GM21515 (cell line): ENCODE data around the gene RUSC1.
A peak's percentile ranks its signal among the peaks of the same experiment; 100 is the strongest.
"Not testable (repeated sequence)": the region's sequence is repeated elsewhere in the genome, so short reads cannot be mapped to it uniquely, and the experiment has no call there.

Experiments
- ATAC-seq: cut with Tn5 transposase; IDR thresholded peaks from one replicate; pipeline ENCODE4 v1.9.1; 2021; ENCODE audit not compliant: unreplicated experiment

Gene RUSC1, protein sequence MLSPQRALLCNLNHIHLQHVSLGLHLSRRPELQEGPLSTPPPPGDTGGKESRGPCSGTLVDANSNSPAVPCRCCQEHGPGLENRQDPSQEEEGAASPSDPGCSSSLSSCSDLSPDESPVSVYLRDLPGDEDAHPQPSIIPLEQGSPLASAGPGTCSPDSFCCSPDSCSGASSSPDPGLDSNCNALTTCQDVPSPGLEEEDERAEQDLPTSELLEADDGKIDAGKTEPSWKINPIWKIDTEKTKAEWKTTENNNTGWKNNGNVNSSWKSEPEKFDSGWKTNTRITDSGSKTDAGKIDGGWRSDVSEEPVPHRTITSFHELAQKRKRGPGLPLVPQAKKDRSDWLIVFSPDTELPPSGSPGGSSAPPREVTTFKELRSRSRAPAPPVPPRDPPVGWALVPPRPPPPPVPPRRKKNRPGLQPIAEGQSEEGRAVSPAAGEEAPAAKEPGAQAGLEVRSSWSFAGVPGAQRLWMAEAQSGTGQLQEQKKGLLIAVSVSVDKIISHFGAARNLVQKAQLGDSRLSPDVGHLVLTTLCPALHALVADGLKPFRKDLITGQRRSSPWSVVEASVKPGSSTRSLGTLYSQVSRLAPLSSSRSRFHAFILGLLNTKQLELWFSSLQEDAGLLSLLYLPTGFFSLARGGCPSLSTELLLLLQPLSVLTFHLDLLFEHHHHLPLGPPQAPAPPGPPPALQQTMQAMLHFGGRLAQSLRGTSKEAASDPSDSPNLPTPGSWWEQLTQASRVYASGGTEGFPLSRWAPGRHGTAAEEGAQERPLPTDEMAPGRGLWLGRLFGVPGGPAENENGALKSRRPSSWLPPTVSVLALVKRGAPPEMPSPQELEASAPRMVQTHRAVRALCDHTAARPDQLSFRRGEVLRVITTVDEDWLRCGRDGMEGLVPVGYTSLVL

DNA sequence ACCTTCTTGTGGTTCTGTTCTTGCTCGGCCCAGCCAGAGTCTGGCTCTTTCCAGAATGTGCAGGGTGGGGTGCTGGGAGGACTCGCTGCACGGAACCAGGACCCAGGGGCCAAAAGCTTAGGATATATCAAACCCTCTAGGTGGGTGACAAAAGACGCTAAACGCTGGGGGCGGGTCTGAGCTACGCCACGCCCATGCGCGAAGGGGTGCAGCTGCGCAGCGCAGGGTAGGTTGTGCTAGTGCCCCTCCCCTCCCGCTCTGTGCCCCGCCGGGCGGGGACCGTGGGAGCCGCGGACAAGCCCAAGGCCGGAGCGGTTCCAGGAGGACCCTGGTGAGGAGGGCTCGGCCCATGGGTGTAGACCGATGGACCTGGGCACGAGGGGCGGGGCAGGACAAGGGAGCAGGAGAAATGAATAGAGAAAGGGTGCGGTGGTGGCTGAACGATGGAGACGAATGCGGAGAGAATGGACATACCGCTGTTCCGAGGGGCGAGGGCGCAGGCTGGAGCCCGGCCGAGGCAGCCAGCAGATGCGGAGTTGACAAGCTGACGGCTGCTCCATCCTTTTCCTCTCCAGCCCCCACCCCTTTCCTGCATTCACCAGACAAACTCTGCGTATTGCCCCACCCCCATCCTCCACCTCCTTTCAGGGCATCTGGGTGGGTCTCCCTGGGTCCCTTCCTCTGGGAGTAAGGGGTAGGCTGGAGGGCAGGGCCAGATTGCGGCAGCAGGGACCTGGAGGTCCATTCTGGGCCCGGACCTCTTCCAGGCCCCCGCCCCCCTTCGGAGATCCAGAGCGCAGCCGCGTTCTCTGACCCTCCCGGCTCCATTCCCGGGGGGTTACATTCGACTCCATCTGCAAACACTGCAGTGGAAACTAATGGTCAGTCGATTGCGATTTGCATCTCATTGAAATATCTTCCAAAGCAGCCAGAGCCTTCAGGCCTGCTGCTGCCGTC, at the start of gene RUSC1:
TSS of gene RUSC1 (plus strand) at position 234 of the 957 bp plus-strand sequence. CDS start 880 bp downstream, outside the sequence.
- no peak for ATAC-seq

DNA sequence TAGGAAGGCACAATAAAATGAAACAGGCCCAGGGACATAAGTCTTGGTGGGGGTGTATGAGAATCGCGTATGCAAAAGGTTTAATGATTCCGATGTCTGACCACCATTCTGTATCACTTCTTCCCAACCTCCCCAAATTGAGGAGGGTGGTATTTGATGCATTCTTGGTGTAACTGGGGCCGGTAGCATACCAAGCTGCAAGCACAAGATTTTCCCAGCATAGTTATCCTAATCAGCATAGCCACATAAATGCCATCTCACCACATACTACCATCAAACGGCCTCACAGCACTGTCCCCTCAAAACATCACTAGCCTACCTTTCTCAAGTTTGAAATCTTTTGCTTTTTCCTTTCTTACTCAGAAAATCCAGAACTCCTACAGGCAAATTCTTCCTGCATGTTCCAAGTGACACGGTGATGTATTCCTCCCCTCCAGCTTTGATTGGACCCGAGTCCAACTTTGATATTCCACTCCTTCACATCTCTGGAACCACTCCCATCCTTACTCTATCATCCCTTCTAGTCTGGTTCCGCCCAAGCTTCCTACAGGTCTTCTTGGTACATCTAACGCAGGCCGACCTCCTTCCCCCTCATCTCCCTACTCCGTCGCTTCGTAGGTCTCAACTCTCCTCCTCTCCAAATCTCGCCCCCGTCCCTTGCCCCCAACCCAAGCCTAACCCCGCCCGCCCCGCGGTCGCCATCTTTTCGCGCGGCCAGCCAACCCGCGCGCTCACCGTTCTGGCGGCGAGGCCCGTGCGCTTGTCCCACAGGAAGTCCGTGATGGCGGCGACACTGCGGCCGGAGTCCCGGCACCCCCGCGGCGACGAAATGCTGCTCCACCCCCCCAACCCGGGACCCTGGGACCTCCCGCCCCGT, 48.0 kb upstream of the RUSC1 start:
- ATAC-seq = peak; percentile 37

DNA sequence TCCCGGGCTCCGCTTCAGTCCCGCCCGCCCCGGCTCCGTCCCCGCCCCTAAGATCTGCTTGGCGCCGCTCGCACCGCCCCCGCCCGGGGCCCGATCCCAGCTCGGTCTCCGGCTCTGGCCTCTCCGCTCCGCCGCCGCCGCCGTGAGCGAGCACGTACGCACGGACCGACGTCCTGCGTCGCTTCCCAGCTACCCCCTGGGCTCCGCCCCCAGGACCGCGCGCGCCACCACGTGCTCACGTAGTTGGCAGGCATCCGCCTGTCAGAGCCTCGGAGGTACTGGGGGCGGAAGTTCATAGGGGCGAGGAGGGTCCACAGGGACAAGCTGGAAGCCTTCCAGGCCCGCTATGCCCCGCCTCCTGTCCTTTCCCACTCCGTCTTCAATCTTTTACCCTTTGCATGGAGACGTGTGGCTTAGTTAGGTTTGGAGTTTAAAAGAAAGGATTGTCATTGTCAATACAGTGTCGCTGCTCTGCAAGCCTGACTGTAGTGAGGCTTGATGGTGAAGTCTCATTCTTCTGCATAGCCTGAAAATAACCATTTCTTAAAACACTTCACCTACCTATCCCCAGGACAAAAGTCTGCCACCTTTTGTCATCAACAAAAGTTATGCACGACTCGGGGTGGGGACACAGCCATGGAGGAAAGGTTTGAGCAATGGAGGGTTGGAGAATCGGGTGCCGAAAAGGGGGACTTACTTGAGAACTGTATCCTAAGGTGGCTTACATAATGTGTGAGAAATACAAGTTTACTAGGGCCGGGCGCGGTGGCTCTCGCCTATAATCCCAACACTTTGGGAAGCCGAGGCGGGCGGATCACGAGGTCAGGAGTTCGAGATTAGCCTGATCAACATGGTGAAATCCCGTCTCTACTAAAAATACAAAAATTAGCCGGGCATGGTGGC, 47.1 kb upstream of the RUSC1 start, which contains the start of gene CLK2:
TSS of gene CLK2 (minus strand) at position 162 of the 903 bp plus-strand sequence. CDS start 2,527 bp downstream, outside the sequence.
- ATAC-seq = peak; percentile 68

DNA sequence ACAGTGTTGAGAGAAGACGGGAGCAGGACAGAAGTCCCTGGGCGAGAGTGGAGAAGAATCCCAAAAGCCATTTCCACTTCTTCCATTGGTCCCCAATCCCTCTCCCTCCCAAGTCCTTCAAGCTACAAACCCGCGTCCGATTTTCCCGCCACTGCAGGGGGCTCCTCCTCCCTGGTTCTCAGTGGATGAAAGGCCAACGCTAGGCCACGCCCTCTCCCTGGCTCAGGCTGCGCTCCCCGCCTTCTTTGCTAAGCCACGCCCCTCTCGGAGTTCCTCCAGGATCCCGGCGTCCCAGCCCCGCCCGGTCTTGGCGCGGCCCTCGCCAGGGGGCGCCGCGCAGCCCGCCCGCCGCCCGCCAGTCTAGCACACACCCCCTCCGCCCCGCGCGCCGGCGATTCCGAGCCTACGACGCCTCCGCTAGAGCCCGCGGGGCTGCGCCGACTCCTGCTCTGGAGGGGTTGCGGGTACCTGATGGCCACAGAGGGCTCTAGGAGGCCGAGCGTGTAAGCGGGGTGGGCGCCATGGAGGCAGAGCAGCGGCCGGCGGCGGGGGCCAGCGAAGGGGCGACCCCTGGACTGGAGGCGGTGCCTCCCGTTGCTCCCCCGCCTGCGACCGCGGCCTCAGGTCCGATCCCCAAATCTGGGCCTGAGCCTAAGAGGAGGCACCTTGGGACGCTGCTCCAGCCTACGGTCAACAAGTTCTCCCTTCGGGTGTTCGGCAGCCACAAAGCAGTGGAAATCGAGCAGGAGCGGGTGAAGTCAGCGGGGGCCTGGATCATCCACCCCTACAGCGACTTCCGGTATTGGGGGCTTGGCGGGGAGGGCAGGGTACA, 43.4 kb upstream of the RUSC1 start, which contains the start of gene HCN3:
TSS of gene HCN3 (plus strand) at position 394 of the 832 bp plus-strand sequence. CDS start at position 522, 128 bp downstream.
- peak; percentile 51 for ATAC-seq

DNA sequence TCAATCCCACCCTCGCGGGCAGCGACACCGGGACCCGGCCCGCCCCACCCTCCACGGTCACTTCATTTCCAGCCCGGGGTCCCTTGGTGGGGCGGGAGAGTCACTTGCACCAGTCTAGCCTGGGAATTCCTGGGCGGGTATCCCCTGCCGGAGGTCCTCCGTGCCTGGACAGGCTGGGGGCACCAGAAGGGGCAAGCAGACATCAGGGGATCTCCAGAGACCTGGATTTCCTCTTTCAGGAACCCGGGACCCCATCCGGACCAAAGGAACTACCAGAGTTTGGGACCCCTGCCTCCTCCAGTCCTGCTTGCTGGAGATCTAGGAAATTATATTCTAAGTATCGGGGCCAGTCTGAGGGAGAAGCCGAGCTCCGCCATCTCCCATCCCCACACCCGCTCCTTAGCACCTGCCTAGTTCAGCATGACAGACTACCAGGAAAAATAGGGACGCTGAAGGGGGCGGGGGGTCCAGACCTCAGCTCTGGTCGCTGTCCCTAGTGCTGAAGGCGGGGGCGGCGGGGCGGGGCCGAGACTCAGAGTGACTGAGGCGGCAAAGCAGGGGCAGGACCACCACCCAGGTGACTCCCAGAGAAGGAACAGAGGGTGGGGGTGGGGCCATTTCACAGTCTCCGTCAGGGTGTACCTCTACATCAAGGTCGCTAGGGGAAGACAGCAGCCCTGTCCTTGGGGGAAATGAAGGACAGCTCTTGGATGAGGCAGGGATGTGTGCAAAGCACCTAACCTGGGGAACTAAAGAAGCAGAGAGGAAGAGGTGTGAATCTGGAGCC, 42.6 kb upstream of the RUSC1 start:
- ATAC-seq = no peak

DNA sequence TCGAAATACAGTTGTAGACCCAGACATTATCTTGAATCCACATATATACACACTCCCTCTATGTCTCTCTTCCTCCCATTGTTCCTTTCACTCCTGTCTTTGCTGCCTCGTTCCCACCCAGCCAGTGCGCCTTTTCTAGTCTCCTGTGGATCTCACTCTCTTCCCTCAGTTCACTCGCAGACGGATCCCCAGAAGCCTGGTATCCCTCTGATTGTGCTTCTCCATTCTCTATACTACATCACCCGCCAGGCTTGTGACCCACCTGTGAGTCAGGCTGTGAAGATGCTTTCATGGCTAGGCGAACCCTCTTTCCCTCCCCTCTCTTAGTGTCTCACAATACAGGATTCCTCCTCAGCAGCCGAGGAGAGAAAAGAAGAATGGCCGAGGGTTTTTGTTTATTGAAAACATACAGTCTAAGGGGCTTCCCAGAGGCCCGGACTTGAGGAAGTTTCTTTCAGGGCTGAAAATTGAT, 42.0 kb upstream of the RUSC1 start:
- ATAC-seq = no peak

DNA sequence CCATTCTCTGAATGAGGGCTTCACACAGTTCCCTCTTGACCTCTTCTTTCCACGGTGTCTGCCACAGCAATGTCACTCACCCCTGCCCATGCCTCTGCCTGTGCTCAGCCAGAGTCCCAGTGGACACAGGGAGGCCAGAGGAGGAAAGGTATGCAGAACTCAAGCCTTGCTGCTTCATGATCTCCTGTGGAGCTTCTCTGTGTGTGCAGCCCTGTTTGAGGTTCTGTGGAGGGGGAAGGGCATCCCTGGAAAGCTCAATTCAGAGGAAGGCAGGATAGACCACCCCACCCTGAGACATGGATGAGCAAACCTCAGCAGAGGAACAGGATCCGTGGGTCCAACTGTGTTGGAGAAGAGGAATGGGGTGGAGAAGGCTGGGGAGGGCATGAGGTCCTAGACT, 41.4 kb upstream of the RUSC1 start:
- no peak for ATAC-seq

DNA sequence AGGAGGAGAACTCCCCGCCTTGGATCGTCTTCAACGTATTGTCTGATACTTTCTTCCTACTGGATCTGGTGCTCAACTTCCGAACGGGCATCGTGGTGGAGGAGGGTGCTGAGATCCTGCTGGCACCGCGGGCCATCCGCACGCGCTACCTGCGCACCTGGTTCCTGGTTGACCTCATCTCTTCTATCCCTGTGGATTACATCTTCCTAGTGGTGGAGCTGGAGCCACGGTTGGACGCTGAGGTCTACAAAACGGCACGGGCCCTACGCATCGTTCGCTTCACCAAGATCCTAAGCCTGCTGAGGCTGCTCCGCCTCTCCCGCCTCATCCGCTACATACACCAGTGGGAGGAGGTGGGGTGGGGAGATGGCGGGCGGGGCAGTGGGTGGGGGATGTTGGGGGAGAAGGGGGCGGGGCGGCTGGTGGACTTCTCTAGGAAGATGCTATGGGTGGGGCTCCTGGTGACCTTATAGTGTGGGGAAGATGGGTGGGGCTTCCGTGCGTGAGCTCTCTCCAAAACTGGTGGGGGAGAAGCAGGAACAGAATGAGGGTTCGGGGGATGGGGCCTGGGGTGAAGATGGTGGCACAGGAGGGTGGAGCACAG, 38.1 kb upstream of the RUSC1 start:
- no peak for ATAC-seq

DNA sequence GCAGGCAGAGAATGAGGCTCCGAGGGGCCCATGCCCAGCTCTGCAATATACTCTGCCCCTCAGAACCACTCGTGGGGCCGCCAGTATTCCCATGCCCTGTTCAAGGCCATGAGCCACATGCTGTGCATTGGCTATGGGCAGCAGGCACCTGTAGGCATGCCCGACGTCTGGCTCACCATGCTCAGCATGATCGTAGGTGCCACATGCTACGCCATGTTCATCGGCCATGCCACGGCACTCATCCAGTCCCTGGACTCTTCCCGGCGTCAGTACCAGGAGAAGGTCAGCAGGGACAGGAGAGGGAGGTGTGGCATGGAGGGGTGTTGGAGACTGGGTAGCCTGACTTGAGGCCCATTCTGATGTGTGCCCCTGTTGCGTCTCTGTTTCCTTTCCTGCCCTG, 36.2 kb upstream of the RUSC1 start:
- no peak for ATAC-seq

DNA sequence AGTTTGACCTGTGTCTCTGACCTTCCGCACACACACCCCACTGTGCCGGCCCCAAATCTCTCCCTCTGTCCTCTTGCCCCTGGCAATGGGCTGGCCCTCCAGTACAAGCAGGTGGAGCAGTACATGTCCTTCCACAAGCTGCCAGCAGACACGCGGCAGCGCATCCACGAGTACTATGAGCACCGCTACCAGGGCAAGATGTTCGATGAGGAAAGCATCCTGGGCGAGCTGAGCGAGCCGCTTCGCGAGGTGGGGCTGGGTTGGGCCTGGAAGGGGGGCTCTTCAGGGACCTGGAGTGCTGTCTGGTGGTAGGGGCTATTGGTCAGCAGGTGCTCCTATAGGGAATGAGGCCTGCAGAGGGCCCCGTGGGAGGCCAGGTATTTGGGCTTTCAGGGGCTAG, 35.6 kb upstream of the RUSC1 start:
- no peak for ATAC-seq

DNA sequence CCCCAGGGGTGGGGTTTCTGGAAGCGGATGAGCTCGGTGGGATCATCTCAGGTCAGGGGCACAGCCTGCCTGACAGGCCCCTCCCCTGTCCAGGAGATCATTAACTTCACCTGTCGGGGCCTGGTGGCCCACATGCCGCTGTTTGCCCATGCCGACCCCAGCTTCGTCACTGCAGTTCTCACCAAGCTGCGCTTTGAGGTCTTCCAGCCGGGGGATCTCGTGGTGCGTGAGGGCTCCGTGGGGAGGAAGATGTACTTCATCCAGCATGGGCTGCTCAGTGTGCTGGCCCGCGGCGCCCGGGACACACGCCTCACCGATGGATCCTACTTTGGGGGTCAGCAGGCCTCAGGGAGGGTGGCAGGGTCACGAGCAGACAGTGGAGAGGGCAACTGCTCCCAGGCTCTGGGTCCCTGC, 35.1 kb upstream of the RUSC1 start:
- no peak for ATAC-seq

DNA sequence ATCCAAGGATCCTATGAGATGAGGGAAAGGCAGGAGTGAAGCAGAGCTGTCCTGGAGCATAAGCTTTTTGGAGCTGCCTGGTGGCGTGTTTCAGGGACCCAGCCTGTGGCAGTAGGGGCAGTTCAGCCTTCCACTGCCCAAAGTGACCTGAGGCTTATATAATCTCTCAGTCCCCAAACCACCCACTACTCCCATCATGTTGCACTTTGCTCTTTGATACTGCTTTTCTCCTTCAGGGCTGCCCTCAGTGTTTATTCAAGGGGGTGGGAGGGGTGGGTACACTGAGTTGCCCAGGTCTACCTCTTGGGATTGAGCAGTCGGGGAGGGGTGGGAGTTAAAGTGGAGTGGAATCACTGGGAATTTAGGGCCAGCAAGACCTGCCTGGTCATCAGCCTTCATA, 34.1 kb upstream of the RUSC1 start:
- no peak for ATAC-seq

DNA sequence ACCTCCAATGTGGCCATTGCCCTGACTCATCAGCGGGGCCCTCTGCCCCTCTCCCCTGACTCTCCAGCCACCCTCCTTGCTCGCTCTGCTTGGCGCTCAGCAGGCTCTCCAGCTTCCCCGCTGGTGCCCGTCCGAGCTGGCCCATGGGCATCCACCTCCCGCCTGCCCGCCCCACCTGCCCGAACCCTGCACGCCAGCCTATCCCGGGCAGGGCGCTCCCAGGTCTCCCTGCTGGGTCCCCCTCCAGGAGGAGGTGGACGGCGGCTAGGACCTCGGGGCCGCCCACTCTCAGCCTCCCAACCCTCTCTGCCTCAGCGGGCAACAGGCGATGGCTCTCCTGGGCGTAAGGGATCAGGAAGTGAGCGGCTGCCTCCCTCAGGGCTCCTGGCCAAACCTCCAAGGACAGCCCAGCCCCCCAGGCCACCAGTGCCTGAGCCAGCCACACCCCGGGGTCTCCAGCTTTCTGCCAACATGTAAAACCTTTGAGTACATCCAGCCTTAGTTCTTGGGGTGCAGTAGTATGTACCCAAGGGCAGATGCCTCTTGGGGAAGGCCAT, 32.6 kb upstream of the RUSC1 start:
- no peak for ATAC-seq

DNA sequence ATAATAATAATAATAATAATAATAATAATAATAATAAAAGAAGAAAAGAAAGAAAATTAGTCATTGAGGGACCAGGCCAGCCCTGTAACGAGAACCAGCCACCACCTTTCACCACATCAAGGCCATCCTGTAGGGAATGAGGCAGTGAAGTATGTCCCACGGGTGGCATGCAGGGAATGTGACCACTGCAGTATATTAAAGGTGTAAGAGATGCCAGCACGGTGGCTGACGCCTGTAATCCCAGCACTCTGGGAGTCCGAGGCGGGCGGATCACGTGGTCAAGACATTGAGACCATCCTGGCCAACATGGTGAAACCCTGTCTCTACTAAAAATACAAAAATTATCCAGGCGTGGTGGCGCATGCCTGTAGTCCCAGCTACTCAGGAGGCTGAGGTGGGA, 29.7 kb upstream of the RUSC1 start:
- not testable (repeated sequence) for ATAC-seq

DNA sequence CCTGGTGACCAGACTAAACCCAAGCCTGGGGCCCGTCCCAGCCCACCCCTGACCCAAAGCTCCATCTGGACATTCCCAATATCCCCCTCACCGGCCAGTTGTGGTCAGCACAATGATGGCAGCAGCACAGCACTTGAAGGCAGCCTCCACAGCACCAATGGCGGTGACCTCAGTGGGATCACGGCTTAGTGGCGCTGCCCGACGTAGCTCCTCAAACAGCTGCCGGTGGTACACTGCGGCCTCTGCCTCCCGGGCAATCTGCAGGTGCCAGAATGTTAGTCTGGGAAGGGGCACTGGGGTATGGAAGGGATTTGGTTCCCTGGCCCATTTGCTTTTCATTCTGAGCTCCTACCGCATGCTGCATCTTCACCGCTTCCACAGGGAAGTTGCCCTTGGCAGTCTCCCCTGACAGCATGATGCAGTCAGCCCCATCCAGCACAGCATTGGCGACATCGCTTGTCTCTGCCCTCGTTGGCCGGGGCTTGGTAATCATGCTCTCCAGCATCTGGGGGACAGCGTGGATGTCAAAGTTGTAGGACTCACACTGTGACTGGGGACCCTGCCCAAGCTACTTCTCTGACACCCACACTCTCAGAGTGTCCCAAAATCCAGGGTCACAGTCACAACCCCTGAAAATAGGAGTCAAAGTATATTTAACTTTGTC, 27.5 kb upstream of the RUSC1 start:
- no peak for ATAC-seq
